ENCODE data around the gene MGAT3. TPM values are rescaled to one million over a fixed set of nuclear protein-coding genes. Genes with fewer than 3 reads are reported as not detected.

The MGAT3 gene
- total RNA-seq, 4 donors from 2014 or later, result 1.2 to 7.1 (median 3.6) TPM

GRCh38 chr22:39459681-39460080 is 2.9 kb downstream of the MGAT3 start:
- Histone ChIP-seq H3K4me1 (peaks cover 23 to 49% (median 32%) of the 10 kb centered on the region in 4 donors), H3K36me3 (no peaks in the 10 kb centered on the region)

GRCh38 chr22:39462443-39463221 is 5.8 kb downstream of the MGAT3 start:
- DNase-seq (ENCODE audit: extremely low spot score), result no peak
- H3K4me1 ChIP-seq, result peaks cover 21 to 58% (median 44%) of the 10 kb centered on the region in 4 donors
- H3K4me3 ChIP-seq, result no peak overlapping the region
- peak overlapping the region; percentile 43 to 72 (median 52) for H3K27ac ChIP-seq (replicated peaks in 1 of 4)
- TF ChIP-seq POLR2AphosphoS5 (IDR thresholded peaks at IDR 0.05), result peak in 1 of 2 donors; percentile 55
- no peak for TF ChIP-seq CTCF (IDR thresholded peaks at IDR 0.05)
- peaks cover 0 to 19% (median 8%) of the 10 kb centered on the region in 4 donors for H3K27me3 ChIP-seq
- intact Hi-C loops (cut with DNase I), result no loop called here
- WGBS, result 56% methylated on average over 12 of the region's 13 CpGs
- H3K36me3 ChIP-seq, result no peaks in the 10 kb centered on the region
- no peaks in the 10 kb centered on the region for H3K9me3 ChIP-seq

More at GRCh38 chr22:39459681-39460080, 2.9 kb downstream of the MGAT3 start:
- DNase-seq (ENCODE audit: extremely low spot score), result no peak
- WGBS, result 89% methylated on average over 11 of the region's 11 CpGs
- TF ChIP-seq POLR2A (IDR thresholded peaks at IDR 0.05; ENCODE audit: low read depth) (no peak), POLR2AphosphoS5 (IDR thresholded peaks at IDR 0.05) (no peak), EP300 (IDR thresholded peaks at IDR 0.05) (no peak), CTCF (IDR thresholded peaks at IDR 0.05) (no peak)
- Histone ChIP-seq H3K27me3 (peaks cover 0 to 41% (median 20%) of the 10 kb centered on the region in 4 donors), H3K4me3 (no peak overlapping the region), H3K9me3 (no peaks in the 10 kb centered on the region), H3K27ac (replicated peaks in 1 of 4) (no peak overlapping the region)
- intact Hi-C loops (cut with DNase I), result no loop called here

- H3K4me1 ChIP-seq, result peaks cover 15 to 52% (median 41%) of the 10 kb centered on the region in 4 donors
- no peaks in the 10 kb centered on the region for H3K9me3 ChIP-seq
- peak overlapping the region; percentile 43 to 72 (median 52) for H3K27ac ChIP-seq (replicated peaks in 1 of 4)
- intact Hi-C loops (cut with DNase I), result no loop called here
- 92% methylated on average over 6 of the region's 6 CpGs for WGBS
- no peaks in the 10 kb centered on the region for H3K36me3 ChIP-seq
- DNase-seq (ENCODE audit: extremely low spot score), result no peak
- peaks cover 0 to 16% (median 4%) of the 10 kb centered on the region in 4 donors for H3K27me3 ChIP-seq
- no peak for TF ChIP-seq EP300 (IDR thresholded peaks at IDR 0.05)
- no peak for TF ChIP-seq CTCF (IDR thresholded peaks at IDR 0.05)
- no peak for TF ChIP-seq POLR2AphosphoS5 (IDR thresholded peaks at IDR 0.05)
- no peak for TF ChIP-seq POLR2A (IDR thresholded peaks at IDR 0.05; ENCODE audit: low read depth)
- no peak overlapping the region for H3K4me3 ChIP-seq
Measured at GRCh38 chr22:39463277-39463676, 6.5 kb downstream of the MGAT3 start.

- Histone ChIP-seq H3K4me1 (peaks cover 14 to 51% (median 38%) of the 10 kb centered on the region in 4 donors), H3K27ac (replicated peaks in 1 of 4) (peak overlapping the region in 2 of 4 donors; percentile 55 to 72), H3K36me3 (no peaks in the 10 kb centered on the region), H3K4me3 (no peak overlapping the region), H3K9me3 (no peaks in the 10 kb centered on the region), H3K27me3 (peaks cover 0 to 10% (median 0%) of the 10 kb centered on the region in 4 donors)
- 77% methylated on average over 10 of the region's 10 CpGs for WGBS
- DNase-seq (ENCODE audit: extremely low spot score), result no peak
- intact Hi-C loops (cut with DNase I), result no loop called here
- no peak for TF ChIP-seq EP300 (IDR thresholded peaks at IDR 0.05)
- TF ChIP-seq CTCF (IDR thresholded peaks at IDR 0.05), result no peak
- TF ChIP-seq POLR2AphosphoS5 (IDR thresholded peaks at IDR 0.05), result no peak
- TF ChIP-seq POLR2A (IDR thresholded peaks at IDR 0.05; ENCODE audit: low read depth), result no peak
Measured at GRCh38 chr22:39463931-39464390, 7.1 kb downstream of the MGAT3 start.
